ENCODE results near the gene SCN2B.

DNA sequence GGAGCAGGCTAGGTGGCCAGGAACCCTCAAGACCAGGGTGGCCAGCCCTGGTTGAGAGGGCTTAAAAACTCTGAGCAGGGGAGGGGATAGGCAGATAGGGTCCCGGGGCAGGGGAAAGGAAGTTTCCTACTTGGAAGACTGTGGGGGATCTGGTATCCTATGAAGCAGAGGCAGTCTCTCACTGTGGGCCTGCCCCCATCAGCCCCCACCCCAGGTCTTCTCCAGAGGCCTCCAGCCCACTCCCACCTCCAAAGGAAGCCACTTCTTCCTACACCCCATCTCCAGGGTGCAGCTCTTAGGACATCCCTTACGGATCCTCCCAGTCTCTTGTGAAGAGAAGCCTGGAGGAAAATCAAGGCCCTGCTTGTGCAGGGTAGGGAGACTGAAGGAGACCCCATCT, 40.1 kb downstream of the SCN2B start:
- TF ChIP-seq POLR2A (IDR thresholded peaks at IDR 0.05; ENCODE audit: low read length) (no peak), GATA1 (IDR thresholded peaks at IDR 0.05; ENCODE audit: low read depth, low read length) (no peak)
